Measurements from ENCODE around the gene PDE4DIP.
"Not testable (repeated sequence)": the region's sequence is repeated elsewhere in the genome, so short reads cannot be mapped to it uniquely, and the experiment has no call there.

DNA sequence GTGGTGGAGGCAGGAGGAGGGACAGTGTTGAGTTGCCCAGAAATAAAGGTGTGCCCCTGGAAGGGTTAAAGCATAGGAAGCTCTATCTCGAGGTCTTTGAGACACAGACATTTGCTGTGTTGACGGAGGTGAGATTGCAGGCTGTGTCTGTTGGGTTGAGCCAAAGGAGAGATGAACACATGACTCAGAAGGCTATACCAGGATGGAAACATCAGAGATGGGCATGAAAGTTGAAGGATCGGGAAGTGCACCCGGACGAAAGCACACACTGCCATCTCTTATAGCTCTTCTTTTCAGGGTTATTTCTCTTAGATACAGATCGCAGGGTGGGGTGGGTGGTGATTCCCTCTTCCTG lies 35.3 kb upstream of the PDE4DIP start:
- TF ChIP-seq NFE2L1, CREM, PRRX2, ZNF232, USF1 (CRISPR knock-in tag; IDR thresholded peaks at IDR 0.05): not testable (repeated sequence)

All from WTC11 (cell line).